Central memory CD8-positive, alpha-beta T cell (primary cell): ENCODE data around the gene AFF3.

Source experiments
- ATAC-seq: fragments of 150-1000 bp; cut with Tn5 transposase; replicated peaks from 2 replicates; pipeline ENCODE4 v1.10.0; 2022; ENCODE audit warnings: mild to moderate bottlenecking, moderate FRiP score, moderate number of reproducible peaks; ENCODE audit not compliant: poor library complexity, severe bottlenecking; ENCODE audit errors: extremely low read depth
- DNase-seq, 2 donors: peaks; one replicate each; pipeline ENCODE4 v3.0.0; 2021; ENCODE audit warnings: low spot score in 2 of 2
- H3K27ac Mint-ChIP-seq: one replicate; pipeline ENCODE4 v1.8.0; 2022; ENCODE audit warnings: low read depth, mild to moderate bottlenecking, moderate library complexity, mixed read lengths
- H3K27me3 Mint-ChIP-seq: one replicate; pipeline ENCODE4 v1.8.0; 2022; ENCODE audit warnings: mixed read lengths
- H3K36me3 Mint-ChIP-seq: one replicate; pipeline ENCODE4 v1.8.0; 2022; ENCODE audit warnings: mild to moderate bottlenecking, moderate library complexity, mixed read lengths; ENCODE audit not compliant: insufficient read depth
- H3K4me1 Mint-ChIP-seq: one replicate; pipeline ENCODE4 v1.8.0; 2022; ENCODE audit warnings: mixed read lengths
- H3K4me3 Mint-ChIP-seq: one replicate; pipeline ENCODE4 v1.8.0; 2022; ENCODE audit warnings: mild to moderate bottlenecking, moderate library complexity, mixed read lengths
- H3K9me3 Mint-ChIP-seq: one replicate; pipeline ENCODE4 v1.8.0; 2022; ENCODE audit warnings: mixed read lengths

AFF3 gene

DNA sequence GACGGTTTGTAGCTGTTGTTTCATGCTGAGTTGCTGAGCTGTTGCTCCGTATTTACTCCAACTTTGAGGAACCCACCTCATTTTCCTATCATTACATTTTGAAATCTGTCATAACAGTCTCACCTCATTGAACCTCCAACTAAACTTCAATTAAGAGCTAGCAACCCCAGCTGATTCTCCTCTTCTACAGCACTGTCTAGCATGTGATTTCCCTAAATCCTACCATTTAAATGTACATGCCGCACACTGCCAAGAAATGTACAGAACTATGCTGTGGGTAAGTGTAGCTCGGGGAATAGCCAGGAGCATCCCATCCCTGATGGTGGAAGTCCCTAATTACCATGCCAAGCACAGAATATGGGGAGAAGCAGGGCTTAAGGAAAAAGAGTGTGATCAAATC, 299.9 kb downstream of the AFF3 start:
- Mint-ChIP-seq H3K4me3 (no peak overlapping the region), H3K4me1 (no peaks in the 10 kb centered on the region), H3K27ac (no peak overlapping the region), H3K9me3 (no peaks in the 10 kb centered on the region), H3K36me3 (peaks cover 2% of the 10 kb centered on the region), H3K27me3 (no peaks in the 10 kb centered on the region)
- DNase-seq (no peak), ATAC-seq (no peak)

DNA sequence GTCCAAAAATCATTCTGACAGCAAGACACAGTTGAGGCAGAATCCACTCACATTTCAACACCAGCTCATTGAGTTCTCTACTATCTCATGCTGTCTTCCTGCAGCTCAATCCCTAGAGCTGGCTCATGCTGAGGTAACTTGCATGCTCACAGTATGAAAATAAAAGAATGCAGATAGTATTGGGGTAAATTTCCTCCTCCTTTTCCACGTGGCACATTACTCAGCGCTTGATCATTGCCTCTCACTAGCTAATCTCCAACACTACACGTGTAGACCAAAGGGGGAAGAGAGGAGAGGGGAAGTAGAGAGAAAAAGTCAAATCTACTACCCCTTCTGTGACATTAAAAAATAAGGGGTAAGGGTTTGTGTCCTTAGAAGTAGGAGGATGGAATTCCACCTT, 300.6 kb downstream of the AFF3 start:
- H3K36me3 Mint-ChIP-seq: peaks cover 2% of the 10 kb centered on the region
- no peak overlapping the region for H3K27ac Mint-ChIP-seq
- DNase-seq (no peak), ATAC-seq (no peak)
- H3K4me1 Mint-ChIP-seq: no peaks in the 10 kb centered on the region
- H3K4me3 Mint-ChIP-seq: no peak overlapping the region
- no peaks in the 10 kb centered on the region for H3K27me3 Mint-ChIP-seq
- no peaks in the 10 kb centered on the region for H3K9me3 Mint-ChIP-seq

DNA sequence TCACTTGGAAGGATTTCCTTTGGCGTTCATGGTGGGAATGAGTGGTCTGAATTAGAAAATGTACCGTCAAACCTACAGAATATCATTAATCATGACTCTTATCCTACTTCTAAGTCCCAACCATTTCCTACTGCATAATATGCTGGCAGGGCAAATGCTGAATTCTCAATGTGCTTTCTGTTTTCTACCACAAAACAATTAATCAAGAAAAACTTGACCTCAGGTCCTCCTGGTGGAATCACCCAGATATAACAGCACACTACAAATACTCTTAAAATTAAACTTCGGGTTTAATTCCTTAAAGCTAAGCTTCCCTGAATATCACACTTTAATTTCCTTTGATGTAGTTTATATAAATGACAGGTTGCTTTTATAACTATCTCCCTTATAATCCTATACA, 301.6 kb downstream of the AFF3 start:
- no peak overlapping the region for H3K4me3 Mint-ChIP-seq
- DNase-seq (no peak), ATAC-seq (no peak)
- H3K27me3 Mint-ChIP-seq: no peaks in the 10 kb centered on the region
- no peak overlapping the region for H3K27ac Mint-ChIP-seq
- H3K9me3 Mint-ChIP-seq: no peaks in the 10 kb centered on the region
- H3K36me3 Mint-ChIP-seq: peaks cover 2% of the 10 kb centered on the region
- no peaks in the 10 kb centered on the region for H3K4me1 Mint-ChIP-seq

DNA sequence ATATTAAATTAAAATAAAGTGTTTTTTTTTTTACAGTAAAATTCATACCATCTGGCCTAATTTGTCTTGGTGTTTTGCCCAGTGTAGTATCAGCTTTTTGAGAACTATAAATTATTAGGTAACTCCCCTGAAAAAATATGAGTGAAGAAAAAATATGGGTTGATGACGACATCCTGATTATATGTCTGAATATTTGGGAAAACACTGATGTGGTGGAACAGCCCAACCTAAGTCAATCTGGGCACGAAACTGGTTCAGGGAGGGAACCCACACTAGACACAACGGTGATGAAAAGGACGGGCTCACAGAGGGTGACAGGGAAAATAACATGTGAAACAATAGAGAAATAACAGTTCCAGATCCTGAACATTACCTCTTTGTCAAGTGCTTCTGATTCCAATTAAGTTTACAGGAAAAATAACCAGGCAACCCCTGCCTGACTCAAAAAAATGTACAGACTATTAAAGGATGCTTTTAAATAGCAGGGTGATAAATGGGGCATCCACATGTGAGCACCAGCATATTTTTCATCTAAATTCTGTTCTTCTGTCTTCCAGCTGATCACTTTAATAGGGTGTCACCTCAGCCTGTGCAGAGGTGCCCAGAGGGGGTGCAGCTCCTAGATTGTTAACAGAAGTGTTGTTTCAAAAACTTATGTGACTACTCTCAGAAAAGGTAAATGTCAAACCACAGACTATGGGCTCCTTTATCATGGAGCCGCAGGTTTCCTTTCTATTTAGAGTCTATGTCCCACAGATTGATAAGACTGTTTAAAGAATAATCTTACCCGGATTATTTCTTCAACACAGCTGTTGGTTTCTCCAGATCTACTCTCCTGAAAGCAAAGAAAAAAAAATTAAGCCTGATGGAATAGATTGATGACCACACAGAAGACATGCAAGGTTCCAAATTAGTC, 305.4 kb downstream of the AFF3 start:
- ATAC-seq: no peak
- H3K4me1 Mint-ChIP-seq: no peaks in the 10 kb centered on the region
- DNase-seq: no peak
- H3K4me3 Mint-ChIP-seq: no peak overlapping the region
- no peaks in the 10 kb centered on the region for H3K36me3 Mint-ChIP-seq
- no peak overlapping the region for H3K27ac Mint-ChIP-seq
- no peaks in the 10 kb centered on the region for H3K27me3 Mint-ChIP-seq
- H3K9me3 Mint-ChIP-seq: no peaks in the 10 kb centered on the region

DNA sequence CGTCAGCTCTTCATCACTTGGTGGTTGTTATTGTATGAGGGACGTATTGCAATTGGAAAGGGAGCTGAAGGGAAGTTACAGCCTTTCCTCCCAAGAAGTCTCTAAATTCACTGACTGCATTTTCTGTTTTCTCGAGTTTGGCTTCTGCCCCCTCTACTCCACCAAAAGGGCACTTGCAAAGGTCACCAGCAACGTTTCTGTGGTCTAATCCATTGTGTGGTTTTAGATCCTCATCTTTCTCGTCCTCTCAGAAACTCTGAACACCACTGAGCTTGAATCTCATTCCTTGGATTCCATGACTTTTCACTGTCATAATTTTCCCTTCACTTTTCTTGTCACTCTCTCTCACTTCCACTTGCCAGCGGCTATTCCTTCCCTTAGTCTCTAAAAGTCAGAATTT, 308.0 kb downstream of the AFF3 start:
- Mint-ChIP-seq H3K9me3 (no peaks in the 10 kb centered on the region), H3K36me3 (no peaks in the 10 kb centered on the region), H3K4me1 (no peaks in the 10 kb centered on the region), H3K4me3 (no peak overlapping the region), H3K27ac (no peak overlapping the region), H3K27me3 (no peaks in the 10 kb centered on the region)
- DNase-seq (no peak), ATAC-seq (no peak)

DNA sequence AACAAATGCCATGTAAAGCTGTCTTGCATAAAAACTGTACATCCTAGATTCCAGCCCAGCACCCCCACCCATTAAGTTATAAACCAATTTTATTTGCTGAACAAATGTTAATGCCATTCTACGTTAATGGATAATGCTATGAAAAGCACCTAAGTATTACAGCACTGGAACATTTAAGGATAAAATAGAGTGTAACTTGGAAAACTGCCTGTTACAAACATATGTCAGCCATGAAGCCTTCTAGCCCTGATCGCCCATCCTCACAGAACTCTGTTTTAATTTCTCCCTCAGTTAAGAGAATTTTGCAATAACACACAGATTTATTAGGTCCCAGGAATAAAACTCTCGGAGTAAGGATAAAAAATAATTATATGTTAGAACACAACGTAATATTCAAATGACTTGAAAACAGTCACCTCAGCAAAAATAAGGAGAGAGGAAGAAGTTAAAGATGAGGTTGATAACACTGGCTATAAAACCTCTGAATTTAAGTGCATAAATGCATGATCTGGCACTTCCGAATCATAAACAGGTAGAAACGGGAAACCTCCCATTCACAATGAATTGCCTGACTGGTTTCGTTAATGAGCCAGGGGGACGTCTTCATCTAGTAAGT, 308.7 kb downstream of the AFF3 start:
- Mint-ChIP-seq H3K27me3 (no peaks in the 10 kb centered on the region), H3K9me3 (no peaks in the 10 kb centered on the region), H3K27ac (no peak overlapping the region), H3K36me3 (no peaks in the 10 kb centered on the region), H3K4me3 (no peak overlapping the region), H3K4me1 (no peaks in the 10 kb centered on the region)
- ATAC-seq (no peak), DNase-seq (no peak)

DNA sequence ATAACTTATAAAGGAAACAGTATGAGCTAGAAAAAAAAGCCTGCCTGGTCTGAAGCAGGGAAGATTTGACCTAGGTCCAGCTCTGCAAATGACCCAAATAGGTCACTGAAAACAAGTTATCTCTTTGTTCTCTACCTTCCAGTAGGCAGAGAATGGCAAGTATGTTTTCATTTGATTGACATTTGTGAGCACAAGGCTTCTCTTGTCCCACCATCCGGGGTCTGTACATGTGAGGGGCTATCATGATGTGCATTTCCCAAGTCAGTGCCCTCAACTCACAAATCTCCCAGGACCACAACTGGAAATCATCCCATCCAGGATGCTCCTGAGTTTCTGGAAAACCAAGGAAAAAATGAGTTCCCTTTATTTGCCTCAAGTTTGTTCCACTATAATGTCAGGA, 309.5 kb downstream of the AFF3 start:
- ATAC-seq: no peak
- Mint-ChIP-seq H3K36me3 (no peaks in the 10 kb centered on the region), H3K27ac (no peak overlapping the region), H3K4me3 (no peak overlapping the region), H3K9me3 (no peaks in the 10 kb centered on the region), H3K4me1 (no peaks in the 10 kb centered on the region), H3K27me3 (no peaks in the 10 kb centered on the region)
- no peak for DNase-seq

DNA sequence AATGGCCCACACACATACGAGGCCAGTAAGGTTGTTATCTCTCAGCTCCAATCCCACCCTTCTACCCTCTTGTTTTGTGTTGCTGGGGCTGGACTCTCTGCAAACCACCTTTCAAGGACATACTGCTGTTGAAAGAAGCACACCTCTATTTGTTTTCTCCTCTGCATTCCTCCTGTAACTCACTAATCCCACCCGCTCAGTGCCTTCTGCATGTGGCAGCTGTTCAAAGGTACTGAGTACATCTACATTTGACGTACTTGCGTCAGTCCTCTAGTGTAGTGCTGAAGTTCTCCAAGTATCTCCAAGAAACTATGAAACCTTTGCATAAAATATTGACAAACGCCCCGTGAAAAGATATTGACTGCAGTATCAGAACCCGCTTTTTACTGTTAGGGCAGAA, 310.6 kb downstream of the AFF3 start:
- H3K4me1 Mint-ChIP-seq: no peaks in the 10 kb centered on the region
- no peaks in the 10 kb centered on the region for H3K27me3 Mint-ChIP-seq
- DNase-seq: no peak
- ATAC-seq: no peak
- no peak overlapping the region for H3K27ac Mint-ChIP-seq
- H3K9me3 Mint-ChIP-seq: no peaks in the 10 kb centered on the region
- H3K4me3 Mint-ChIP-seq: no peak overlapping the region
- H3K36me3 Mint-ChIP-seq: no peaks in the 10 kb centered on the region

DNA sequence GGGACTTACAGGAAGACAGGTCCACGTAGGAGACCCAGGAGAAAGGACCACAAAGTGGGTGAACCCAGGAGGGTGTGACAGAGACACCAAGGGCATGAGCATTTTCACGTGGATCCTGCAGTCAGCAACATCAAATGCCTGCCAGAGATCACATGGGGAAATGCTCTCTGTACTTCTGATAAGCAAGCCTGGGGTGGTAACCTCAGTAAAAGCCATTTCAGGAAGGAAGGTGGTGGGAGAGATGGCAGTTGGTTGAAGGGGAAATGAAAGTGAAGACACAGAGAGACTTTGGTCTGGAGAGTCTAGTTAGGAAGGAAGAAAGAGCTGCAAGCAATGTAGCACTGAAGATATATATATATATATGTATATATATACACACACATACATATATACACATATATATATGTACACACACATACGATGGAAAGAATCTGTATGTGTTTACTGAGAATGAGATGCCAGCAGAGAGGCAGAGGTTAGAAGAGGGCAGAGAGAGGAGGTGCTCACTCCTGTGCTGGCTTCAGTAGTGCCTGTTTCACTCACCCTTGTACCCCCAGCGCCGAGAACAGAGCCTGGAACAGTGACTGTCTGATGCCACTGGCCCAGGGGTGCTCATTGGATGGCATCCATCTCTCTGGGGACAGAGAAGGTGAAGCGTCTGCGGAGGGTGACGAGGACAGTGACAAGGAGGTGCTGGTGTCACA, 314.9 kb downstream of the AFF3 start:
- Mint-ChIP-seq H3K27me3 (no peaks in the 10 kb centered on the region), H3K4me3 (no peak overlapping the region), H3K27ac (no peak overlapping the region), H3K4me1 (no peaks in the 10 kb centered on the region), H3K9me3 (no peaks in the 10 kb centered on the region), H3K36me3 (peaks cover 2% of the 10 kb centered on the region)
- DNase-seq (no peak), ATAC-seq (no peak)

DNA sequence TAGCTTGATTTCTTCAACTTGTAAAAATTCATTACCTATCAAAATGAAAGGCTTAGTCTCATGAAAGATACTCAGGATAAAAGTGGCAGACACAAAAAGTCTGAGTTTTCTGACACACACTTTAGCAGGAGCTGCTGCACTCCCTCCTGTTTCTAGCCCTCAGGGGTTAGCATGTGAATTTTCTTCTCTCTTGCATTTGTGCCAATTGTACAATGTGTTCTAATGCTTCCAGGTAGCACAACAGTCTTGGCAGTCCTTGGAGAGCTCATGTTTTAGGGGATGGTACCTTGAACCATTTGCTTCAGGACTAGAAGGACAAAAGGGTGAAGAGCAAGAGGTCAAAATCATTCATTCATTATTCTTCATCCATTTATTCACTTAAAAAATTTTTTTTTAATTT, 316.8 kb downstream of the AFF3 start:
- Mint-ChIP-seq H3K27me3 (no peaks in the 10 kb centered on the region), H3K9me3 (no peaks in the 10 kb centered on the region), H3K4me3 (no peak overlapping the region), H3K27ac (no peak overlapping the region), H3K4me1 (no peaks in the 10 kb centered on the region), H3K36me3 (peaks cover 2% of the 10 kb centered on the region)
- no peak for ATAC-seq
- no peak for DNase-seq

DNA sequence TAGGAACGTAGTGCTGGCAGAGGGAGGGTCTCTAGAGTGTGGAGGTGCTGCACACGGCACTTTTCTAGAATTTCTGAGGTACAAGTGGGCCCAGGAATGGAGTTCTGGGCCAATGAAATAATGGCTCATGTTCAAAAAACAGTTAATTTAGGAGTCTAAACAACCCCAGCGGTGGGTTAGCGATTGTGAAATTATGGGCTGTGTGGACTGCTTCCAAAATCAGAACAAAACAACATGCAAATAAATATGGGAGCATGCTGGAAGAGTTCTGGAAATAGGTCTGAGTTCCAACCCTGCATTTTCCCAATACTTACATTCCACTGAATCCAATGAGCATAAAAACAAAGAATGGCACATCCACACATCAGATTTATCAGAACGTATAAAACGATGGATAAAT, 317.6 kb downstream of the AFF3 start:
- Mint-ChIP-seq H3K4me3 (no peak overlapping the region), H3K9me3 (no peaks in the 10 kb centered on the region), H3K4me1 (no peaks in the 10 kb centered on the region), H3K27me3 (no peaks in the 10 kb centered on the region), H3K27ac (no peak overlapping the region), H3K36me3 (peaks cover 2% of the 10 kb centered on the region)
- DNase-seq (no peak), ATAC-seq (no peak)

DNA sequence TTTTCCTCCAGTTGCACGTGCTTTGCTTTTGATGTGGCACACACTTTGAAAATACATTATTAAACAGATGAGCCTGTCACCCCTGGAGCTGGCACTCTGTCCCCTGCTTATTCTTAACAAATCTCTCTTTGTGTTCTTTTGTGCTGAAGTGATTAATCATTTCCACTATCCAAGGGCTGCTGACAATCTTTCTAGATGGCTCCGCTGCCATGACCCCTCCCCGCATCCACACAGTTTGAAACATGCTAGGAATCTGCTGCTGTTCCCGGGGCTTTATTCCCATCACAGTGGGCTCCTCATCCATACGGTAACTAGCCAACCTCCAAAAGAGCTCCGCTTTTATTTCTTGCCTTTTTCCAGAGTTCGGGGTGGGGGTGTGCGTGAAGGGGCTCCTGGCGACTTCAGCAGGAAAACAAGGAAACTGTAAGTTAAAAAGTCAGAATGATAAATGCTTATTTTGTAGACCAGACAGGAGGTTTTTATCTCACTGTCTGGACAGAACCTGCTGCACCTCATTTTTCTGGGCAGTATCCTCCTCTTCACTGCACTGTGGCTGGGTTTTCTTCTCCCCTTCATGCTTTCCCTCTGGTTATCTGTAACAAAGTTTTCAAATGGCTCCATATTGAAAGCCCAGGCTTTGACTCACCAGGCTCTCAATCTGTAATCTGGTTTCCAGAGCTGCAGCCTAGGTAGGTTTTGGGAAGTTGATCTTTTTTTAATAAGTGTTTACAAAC, 319.7 kb downstream of the AFF3 start:
- Mint-ChIP-seq H3K9me3 (no peaks in the 10 kb centered on the region), H3K4me1 (no peaks in the 10 kb centered on the region), H3K36me3 (peaks cover 2% of the 10 kb centered on the region), H3K27me3 (no peaks in the 10 kb centered on the region), H3K4me3 (no peak overlapping the region), H3K27ac (no peak overlapping the region)
- no peak for ATAC-seq
- no peak for DNase-seq
